SU-DHL-6 (cell line): ENCODE results near the gene NIFK.

ENCODE experiments used
- CTCF ChIP-seq: fragments of 200-600 bp; sonication (generic); IDR thresholded peaks from one replicate; pipeline ENCODE4 v1.5.1; 2017; ENCODE audit warnings: antibody characterized with exemption, mild to moderate bottlenecking, low read length, moderate library complexity; ENCODE audit not compliant: insufficient read depth, poor library complexity, severe bottlenecking
- EZH2phosphoT487 ChIP-seq: fragments of 200-600 bp; sonication (generic), shearing (Covaris generic); conservative IDR thresholded peaks from 2 replicates; pipeline ENCODE4 v1.6.1; 2018; ENCODE audit warnings: mild to moderate bottlenecking, antibody characterized with exemption, low read length, moderate library complexity, mixed read lengths

DNA sequence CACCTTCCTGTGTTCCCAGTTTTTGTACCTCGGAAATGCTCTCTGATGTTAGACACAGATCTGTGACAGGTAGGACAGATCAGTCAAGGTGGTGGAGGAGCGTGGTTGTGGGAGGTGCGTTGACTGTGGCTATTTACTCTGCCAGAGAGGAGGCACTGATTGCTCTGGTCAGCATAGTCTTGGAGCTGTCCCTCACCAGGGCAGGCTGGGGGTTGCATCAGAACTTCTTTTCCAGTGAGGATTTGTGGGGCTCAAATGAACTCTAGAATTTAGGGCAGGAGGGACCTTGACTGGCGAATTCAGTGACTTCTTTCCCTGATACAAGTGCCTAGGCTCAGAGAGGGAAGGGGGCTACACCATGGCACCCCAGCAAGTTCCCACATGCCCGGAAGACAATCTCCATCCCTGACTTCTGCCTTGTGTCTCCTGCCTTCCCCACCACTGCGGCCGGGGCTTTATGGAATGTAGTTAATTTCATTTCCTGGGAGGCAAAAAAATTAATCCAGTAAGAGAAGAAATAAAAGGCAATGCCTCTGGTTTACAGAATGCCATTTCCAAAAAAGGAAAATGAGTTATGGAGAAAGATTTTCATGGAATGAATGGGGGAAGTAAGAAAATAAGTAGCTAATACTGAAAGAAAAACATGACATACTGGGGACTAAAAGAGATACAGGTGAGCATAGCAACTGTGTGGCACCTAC, 26.1 kb downstream of the NIFK start:
- TF ChIP-seq CTCF (no peak), EZH2phosphoT487 (no peak)
